ENCODE data around the gene LRP1B. TPM values are rescaled to one million over a fixed set of nuclear protein-coding genes. Genes with fewer than 3 reads are reported as not detected.

Gene LRP1B
- polyA plus RNA-seq, 1 of the 3 experiments (the other 2 are of a cell fraction), result 0.28 TPM

DNA sequence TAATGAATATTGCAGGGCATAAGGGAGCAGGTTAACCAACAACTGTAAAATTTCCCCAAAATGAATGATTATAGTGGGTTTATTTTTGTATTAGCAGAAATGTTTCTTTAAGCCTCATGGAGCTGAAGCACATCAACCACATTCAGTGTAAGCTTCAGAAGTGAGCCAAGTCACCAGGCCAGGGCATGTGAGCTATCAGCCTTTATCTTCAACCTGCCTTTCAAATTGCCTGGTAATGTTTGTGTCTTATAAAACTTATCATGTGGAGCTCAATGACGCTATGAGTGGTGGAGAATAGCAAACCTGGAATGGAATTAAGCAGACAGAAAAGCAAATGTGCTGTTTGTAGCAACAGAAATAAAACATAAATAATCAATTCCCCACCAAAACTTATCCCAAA lies 1068.4 kb downstream of the LRP1B start:
- no peak for DNase-seq
- Histone ChIP-seq H3K36me3 (replicated peaks in 1 of 2; ENCODE audit: control insufficient read depth in 1 of 2, insufficient read depth in 2 of 2, low read length in 1 of 2) (no peaks in the 10 kb centered on the region), H4K20me1 (ENCODE audit: insufficient read depth) (no peaks in the 10 kb centered on the region), H3K4me2 (no peak overlapping the region), H3K79me2 (ENCODE audit: insufficient read depth) (no peaks in the 10 kb centered on the region), H3K9me2 (no peaks in the 10 kb centered on the region), H3F3A (replicated peaks; ENCODE audit: insufficient read depth) (no peaks in the 10 kb centered on the region), H3K4me1 (ENCODE audit: control insufficient read depth in 1 of 2, insufficient read depth in 2 of 2, low read depth in 1 of 2, low read length in 1 of 2) (no peaks in the 10 kb centered on the region; a peak in 1 of 4 replicates), H3K9ac (no peak overlapping the region), H2AFZ (ENCODE audit: low read depth) (no peak overlapping the region), H3K27ac (ENCODE audit: low read depth in 2 of 2, low read length in 1 of 2) (no peak overlapping the region), H3K9me3 (no peaks in the 10 kb centered on the region), H3K4me3 (ENCODE audit: low read depth in 2 of 2, low read length in 1 of 2) (no peak overlapping the region), H3K27me3 (ENCODE audit: insufficient read depth) (no peaks in the 10 kb centered on the region)
- 75% methylated on average over 1 of the region's 1 CpG for WGBS (ENCODE audit: low lambda C conversion rate)
- ChIA-PET POLR2A (no interaction called here), CTCF (interaction anchor here (0.8 kb wide), 1 partner anchor 190 kb away, joined by 3 read pairs; no protein-coding TSS in a partner anchor)
- TF ChIP-seq RFX5 (IDR thresholded peaks at IDR 0.05; ENCODE audit: low read length) (no peak), MEF2A (IDR thresholded peaks at IDR 0.05; ENCODE audit: borderline replicate concordance, low read depth) (no peak), SIN3A (IDR thresholded peaks at IDR 0.05; ENCODE audit: borderline replicate concordance, low read depth, low read length) (no peak), ELF1 (IDR thresholded peaks at IDR 0.05) (no peak), CHD2 (IDR thresholded peaks at IDR 0.05; ENCODE audit: low read length, partially characterized antibody) (no peak), NRF1 (IDR thresholded peaks at IDR 0.05; ENCODE audit: low read depth, low read length) (no peak), MXI1 (IDR thresholded peaks at IDR 0.05; ENCODE audit: low read depth, low read length) (no peak), EP300 (IDR thresholded peaks at IDR 0.05; ENCODE audit: borderline replicate concordance in 1 of 2, low read depth in 1 of 2, low read length in 1 of 2) (no peak), JUND (IDR thresholded peaks at IDR 0.05) (no peak), RXRA (IDR thresholded peaks at IDR 0.05; ENCODE audit: borderline replicate concordance, low read depth) (no peak), GABPA (IDR thresholded peaks at IDR 0.05; ENCODE audit: low read depth) (no peak), RAD21 (IDR thresholded peaks at IDR 0.05; ENCODE audit: low read length) (no peak), FOSL2 (IDR thresholded peaks at IDR 0.05; ENCODE audit: borderline replicate concordance, low read depth) (no peak), FOXJ3 (CRISPR knock-in tag; IDR thresholded peaks at IDR 0.05) (no peak)
- TF ChIP-seq, protein P1, sequence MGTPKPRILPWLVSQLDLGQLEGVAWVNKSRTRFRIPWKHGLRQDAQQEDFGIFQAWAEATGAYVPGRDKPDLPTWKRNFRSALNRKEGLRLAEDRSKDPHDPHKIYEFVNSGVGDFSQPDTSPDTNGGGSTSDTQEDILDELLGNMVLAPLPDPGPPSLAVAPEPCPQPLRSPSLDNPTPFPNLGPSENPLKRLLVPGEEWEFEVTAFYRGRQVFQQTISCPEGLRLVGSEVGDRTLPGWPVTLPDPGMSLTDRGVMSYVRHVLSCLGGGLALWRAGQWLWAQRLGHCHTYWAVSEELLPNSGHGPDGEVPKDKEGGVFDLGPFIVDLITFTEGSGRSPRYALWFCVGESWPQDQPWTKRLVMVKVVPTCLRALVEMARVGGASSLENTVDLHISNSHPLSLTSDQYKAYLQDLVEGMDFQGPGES (IDR thresholded peaks at IDR 0.05; ENCODE audit: low read depth, low read length), result no peak

DNA sequence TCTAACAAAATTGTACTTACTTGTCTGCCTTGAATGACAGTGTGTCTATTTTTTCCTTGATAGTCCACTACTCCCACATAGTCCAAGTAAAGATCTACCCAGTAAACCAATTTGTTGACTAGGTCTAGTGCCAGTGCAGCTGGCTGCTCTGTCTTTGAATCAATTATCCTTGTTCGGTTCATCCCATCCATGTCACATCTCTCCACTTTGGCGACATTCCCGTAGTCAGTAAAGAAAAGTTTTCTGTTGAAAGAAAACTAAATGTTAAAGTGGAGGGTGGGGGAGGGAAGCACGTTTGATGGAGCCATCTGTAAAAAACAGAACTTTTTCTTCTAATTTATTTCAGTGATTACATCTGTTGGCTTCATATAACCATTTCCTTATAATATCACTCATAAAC lies 1068.8 kb downstream of the LRP1B start:
- H3K9me3 ChIP-seq, result no peaks in the 10 kb centered on the region
- H3K79me2 ChIP-seq (ENCODE audit: insufficient read depth), result no peaks in the 10 kb centered on the region
- no peaks in the 10 kb centered on the region for H3K36me3 ChIP-seq (replicated peaks in 1 of 2; ENCODE audit: control insufficient read depth in 1 of 2, insufficient read depth in 2 of 2, low read length in 1 of 2)
- no peaks in the 10 kb centered on the region for H3K27me3 ChIP-seq (ENCODE audit: insufficient read depth)
- H3K4me2 ChIP-seq, result no peak overlapping the region
- H3F3A ChIP-seq (replicated peaks; ENCODE audit: insufficient read depth), result no peaks in the 10 kb centered on the region
- no peak overlapping the region for H3K4me3 ChIP-seq (ENCODE audit: low read depth in 2 of 2, low read length in 1 of 2)
- H4K20me1 ChIP-seq (ENCODE audit: insufficient read depth), result no peaks in the 10 kb centered on the region
- DNase-seq, result no peak
- H3K27ac ChIP-seq (ENCODE audit: low read depth in 2 of 2, low read length in 1 of 2), result no peak overlapping the region
- no peak overlapping the region for H2AFZ ChIP-seq (ENCODE audit: low read depth)
- TF ChIP-seq TAF1 (IDR thresholded peaks at IDR 0.05; ENCODE audit: borderline replicate concordance, low read depth, low read length), result no peak
- TF ChIP-seq RCOR1 (IDR thresholded peaks at IDR 0.05; ENCODE audit: low read length), result no peak
- TF ChIP-seq, protein P2, sequence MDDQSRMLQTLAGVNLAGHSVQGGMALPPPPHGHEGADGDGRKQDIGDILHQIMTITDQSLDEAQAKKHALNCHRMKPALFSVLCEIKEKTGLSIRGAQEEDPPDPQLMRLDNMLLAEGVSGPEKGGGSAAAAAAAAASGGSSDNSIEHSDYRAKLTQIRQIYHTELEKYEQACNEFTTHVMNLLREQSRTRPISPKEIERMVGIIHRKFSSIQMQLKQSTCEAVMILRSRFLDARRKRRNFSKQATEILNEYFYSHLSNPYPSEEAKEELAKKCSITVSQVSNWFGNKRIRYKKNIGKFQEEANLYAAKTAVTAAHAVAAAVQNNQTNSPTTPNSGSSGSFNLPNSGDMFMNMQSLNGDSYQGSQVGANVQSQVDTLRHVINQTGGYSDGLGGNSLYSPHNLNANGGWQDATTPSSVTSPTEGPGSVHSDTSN (IDR thresholded peaks at IDR 0.05), result no peak
- no peak for TF ChIP-seq RXRA (IDR thresholded peaks at IDR 0.05; ENCODE audit: borderline replicate concordance, low read depth)
- TF ChIP-seq FOSL2 (IDR thresholded peaks at IDR 0.05; ENCODE audit: borderline replicate concordance, low read depth), result no peak
- no peak for TF ChIP-seq GATA2 (CRISPR knock-in tag; IDR thresholded peaks at IDR 0.05)
- TF ChIP-seq NFIC (IDR thresholded peaks at IDR 0.05; ENCODE audit: borderline replicate concordance), result no peak
- TF ChIP-seq, protein P3, sequence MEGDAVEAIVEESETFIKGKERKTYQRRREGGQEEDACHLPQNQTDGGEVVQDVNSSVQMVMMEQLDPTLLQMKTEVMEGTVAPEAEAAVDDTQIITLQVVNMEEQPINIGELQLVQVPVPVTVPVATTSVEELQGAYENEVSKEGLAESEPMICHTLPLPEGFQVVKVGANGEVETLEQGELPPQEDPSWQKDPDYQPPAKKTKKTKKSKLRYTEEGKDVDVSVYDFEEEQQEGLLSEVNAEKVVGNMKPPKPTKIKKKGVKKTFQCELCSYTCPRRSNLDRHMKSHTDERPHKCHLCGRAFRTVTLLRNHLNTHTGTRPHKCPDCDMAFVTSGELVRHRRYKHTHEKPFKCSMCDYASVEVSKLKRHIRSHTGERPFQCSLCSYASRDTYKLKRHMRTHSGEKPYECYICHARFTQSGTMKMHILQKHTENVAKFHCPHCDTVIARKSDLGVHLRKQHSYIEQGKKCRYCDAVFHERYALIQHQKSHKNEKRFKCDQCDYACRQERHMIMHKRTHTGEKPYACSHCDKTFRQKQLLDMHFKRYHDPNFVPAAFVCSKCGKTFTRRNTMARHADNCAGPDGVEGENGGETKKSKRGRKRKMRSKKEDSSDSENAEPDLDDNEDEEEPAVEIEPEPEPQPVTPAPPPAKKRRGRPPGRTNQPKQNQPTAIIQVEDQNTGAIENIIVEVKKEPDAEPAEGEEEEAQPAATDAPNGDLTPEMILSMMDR (IDR thresholded peaks at IDR 0.05), result no peak
- no peak for TF ChIP-seq GABPA (IDR thresholded peaks at IDR 0.05; ENCODE audit: low read depth)
- no peak for TF ChIP-seq YY1 (IDR thresholded peaks at IDR 0.05; ENCODE audit: low read depth)
- no peak for TF ChIP-seq SIN3A (IDR thresholded peaks at IDR 0.05; ENCODE audit: borderline replicate concordance, low read depth, low read length)
- TF ChIP-seq SMC3 (IDR thresholded peaks at IDR 0.05; ENCODE audit: low read depth, low read length), result no peak
- TF ChIP-seq, protein P4, sequence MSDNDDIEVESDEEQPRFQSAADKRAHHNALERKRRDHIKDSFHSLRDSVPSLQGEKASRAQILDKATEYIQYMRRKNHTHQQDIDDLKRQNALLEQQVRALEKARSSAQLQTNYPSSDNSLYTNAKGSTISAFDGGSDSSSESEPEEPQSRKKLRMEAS (IDR thresholded peaks at IDR 0.05; ENCODE audit: low read depth), result no peak
- no peaks in the 10 kb centered on the region; a peak in 1 of 4 replicates for H3K4me1 ChIP-seq (ENCODE audit: control insufficient read depth in 1 of 2, insufficient read depth in 2 of 2, low read depth in 1 of 2, low read length in 1 of 2)
- 78% methylated on average over 4 of the region's 4 CpGs for WGBS (ENCODE audit: low lambda C conversion rate)
- ChIA-PET POLR2A (no interaction called here), CTCF (no interaction called here)
- H3K9ac ChIP-seq, result no peak overlapping the region
- H3K9me2 ChIP-seq, result no peaks in the 10 kb centered on the region
